A549 (cell line): ENCODE data around the gene B9D2. TPM values are rescaled to one million over a fixed set of nuclear protein-coding genes. Genes with fewer than 3 reads are reported as not detected.

Source experiments
- ATAC-seq, 2 experiments: fragments of 200-7000 bp in 1 of 2; fragments of >200 bp in 1 of 2; cut with Nextera tagmentation in 1 of 2; cut with Tn5 transposase in 1 of 2; 3 replicates each; pipeline versions ENCODE4 v1.8.0 to v1.9.1; 2018 to 2020; ENCODE audit warnings: mild to moderate bottlenecking in 1 of 2, moderate library complexity in 1 of 2
- CTCF ChIA-PET: fragments of 300-600 bp; sonication (Branson Sonifier 250); formaldehyde crosslinking; extraction: SDS; loops from one replicate; lab custom pipeline; 2021; ENCODE audit warnings: antibody characterized with exemption, inconsistent platforms; lab: Yijun Ruan, JAX
- POLR2A ChIA-PET: fragments of 350-600 bp; formaldehyde crosslinking; extraction: SDS; loops from one replicate; lab custom pipeline; 2021; ENCODE audit warnings: antibody characterized with exemption, inconsistent platforms; lab: Yijun Ruan, JAX
- DNase-seq, 2 experiments: peaks; one replicate each; pipeline versions ENCODE4 v3.0.0 to v3.0.0-alpha.2; 2011 to 2016; ENCODE audit warnings: low read depth in 1 of 2, low spot score in 1 of 2
- FAIRE-seq: peaks from 2 replicates; lab custom pipeline; 2011; peaks lifted over from hg19 to GRCh38; lab: Jason Lieb, UNC
- H3K27ac ChIP-seq, 2 experiments: fragments of >200 bp; sonication (Bioruptor Twin); formaldehyde crosslinking; 3 replicates each; pipeline ENCODE4 v1.5.1; 2016 to 2017
- H3K4me1 ChIP-seq: fragments of >200 bp; sonication (Bioruptor Twin); formaldehyde crosslinking; 3 replicates; pipeline ENCODE4 v1.6.1; 2016
- H3K4me2 ChIP-seq: fragments of >200 bp; sonication (Bioruptor Twin); formaldehyde crosslinking; 3 replicates; pipeline ENCODE4 v1.6.1; 2016
- H3K4me3 ChIP-seq: fragments of >200 bp; sonication (Bioruptor Twin); formaldehyde crosslinking; 3 replicates; pipeline ENCODE4 v1.5.1; 2016
- H3K9me3 ChIP-seq: fragments of >200 bp; sonication (Bioruptor Twin); formaldehyde crosslinking; 3 replicates; pipeline ENCODE4 v1.6.1; 2016
- BCL3 ChIP-seq: fragments of >200 bp; sonication (Bioruptor Twin); formaldehyde crosslinking; IDR thresholded peaks from 3 replicates; pipeline ENCODE4 v1.6.1; 2016
- BHLHE40 ChIP-seq: IDR thresholded peaks from 2 replicates; pipeline ENCODE4 v1.6.1; 2012; ENCODE audit warnings: low read depth, low read length, inconsistent platforms
- CBX2 ChIP-seq: fragments of 200-600 bp; sonication (generic); IDR thresholded peaks from 2 replicates; pipeline ENCODE4 v1.6.1; 2016; ENCODE audit warnings: low read depth, mild to moderate bottlenecking, borderline replicate concordance
- CBX8 ChIP-seq: fragments of 200-600 bp; sonication (generic); IDR thresholded peaks from 2 replicates; pipeline ENCODE4 v1.6.1; 2016
- CEBPB ChIP-seq, 2 experiments: fragments of >200 bp in 1 of 2; sonication (Bioruptor Twin) in 1 of 2; formaldehyde crosslinking in 1 of 2; IDR thresholded peaks; 2 replicates each; pipeline ENCODE4 v1.6.1; 2012 to 2016
- CTCF ChIP-seq: fragments of >200 bp; sonication (Bioruptor Twin); formaldehyde crosslinking; IDR thresholded peaks from 3 replicates; pipeline ENCODE4 v1.5.1; 2016
- EHF ChIP-seq: fragments of 250-450 bp; sonication (Bioruptor Pico); IDR thresholded peaks from 2 replicates; pipeline ENCODE4 v1.5.0; 2020; ENCODE audit warnings: mild to moderate bottlenecking
- ESRRA ChIP-seq: fragments of 150-350 bp; IDR thresholded peaks from 2 replicates; pipeline ENCODE4 v1.6.1; 2014; ENCODE audit warnings: mild to moderate bottlenecking, low read length, borderline replicate concordance
- FOSB ChIP-seq: fragments of 250-450 bp; sonication (Bioruptor Pico); IDR thresholded peaks from 2 replicates; pipeline ENCODE4 v1.5.0; 2020; ENCODE audit warnings: mild to moderate bottlenecking, moderate library complexity
- GATA3 ChIP-seq: IDR thresholded peaks from 2 replicates; pipeline ENCODE4 v1.6.1; 2012; ENCODE audit warnings: borderline replicate concordance
- HDAC2 ChIP-seq: fragments of 200-600 bp; sonication (generic); IDR thresholded peaks from 2 replicates; pipeline ENCODE4 v1.6.1; 2016
- HES2 ChIP-seq: fragments of >200 bp; sonication (Bioruptor Twin); formaldehyde crosslinking; IDR thresholded peaks from 2 replicates; pipeline ENCODE4 v1.6.1; 2016
- HMGXB4 ChIP-seq: fragments of 250-450 bp; sonication (Bioruptor Pico); IDR thresholded peaks from 2 replicates; pipeline ENCODE4 v1.5.0; 2021; ENCODE audit warnings: mild to moderate bottlenecking, moderate library complexity, borderline replicate concordance
- HOXA7 ChIP-seq: fragments of 250-450 bp; sonication (Bioruptor Pico); IDR thresholded peaks from 2 replicates; pipeline ENCODE4 v1.5.0; 2020; ENCODE audit warnings: mild to moderate bottlenecking, moderate library complexity
- HOXB5 ChIP-seq: fragments of 250-450 bp; sonication (Bioruptor Pico); IDR thresholded peaks from 2 replicates; pipeline ENCODE4 v1.5.0; 2020; ENCODE audit warnings: mild to moderate bottlenecking, moderate library complexity
- KDM1A ChIP-seq: fragments of 200-600 bp; sonication (generic); IDR thresholded peaks from 2 replicates; pipeline ENCODE4 v1.6.1; 2016; ENCODE audit warnings: low read depth, mild to moderate bottlenecking
- MAFK ChIP-seq: fragments of 450-650 bp; IDR thresholded peaks from 2 replicates; pipeline ENCODE4 v1.6.1; 2014; ENCODE audit not compliant: partially characterized antibody
- MAX ChIP-seq: IDR thresholded peaks from 2 replicates; pipeline ENCODE4 v1.6.1; 2012
- NR3C1 ChIP-seq: fragments of >200 bp; sonication (Bioruptor Twin); formaldehyde crosslinking; IDR thresholded peaks from 3 replicates; pipeline ENCODE4 v1.6.1; 2017
- PHF8 ChIP-seq: fragments of 200-600 bp; sonication (generic); IDR thresholded peaks from 2 replicates; pipeline ENCODE4 v1.6.1; 2016; ENCODE audit warnings: low read depth, mild to moderate bottlenecking, antibody characterized with exemption, moderate library complexity, borderline replicate concordance
- POLR2A ChIP-seq: IDR thresholded peaks from 2 replicates; pipeline ENCODE4 v1.6.1; 2012; ENCODE audit warnings: mild to moderate bottlenecking, low read length
- POLR2AphosphoS2 ChIP-seq: conservative IDR thresholded peaks from 2 replicates; pipeline ENCODE4 v1.6.1; 2012; ENCODE audit warnings: low read length, improper control_type of control experiment, inconsistent platforms
- RARB ChIP-seq: fragments of 250-450 bp; sonication (Bioruptor Pico); IDR thresholded peaks from 2 replicates; pipeline ENCODE4 v1.8.0; 2021; ENCODE audit warnings: mild to moderate bottlenecking, moderate library complexity
- RCOR1 ChIP-seq: fragments of 150-350 bp; IDR thresholded peaks from 2 replicates; pipeline ENCODE4 v1.6.1; 2014; ENCODE audit warnings: antibody characterized with exemption, low read length, low read depth
- TFCP2L1 ChIP-seq: fragments of 250-450 bp; sonication (Bioruptor Pico); IDR thresholded peaks from 2 replicates; pipeline ENCODE4 v1.5.0; 2021; ENCODE audit warnings: mild to moderate bottlenecking
- TP53 ChIP-seq: fragments of 250-450 bp; sonication (Bioruptor Pico); IDR thresholded peaks from 2 replicates; pipeline ENCODE4 v1.5.0; 2021; ENCODE audit warnings: mild to moderate bottlenecking, moderate library complexity
- USF2 ChIP-seq: fragments of 450-650 bp; IDR thresholded peaks from 2 replicates; pipeline ENCODE4 v1.6.1; 2014; ENCODE audit warnings: antibody characterized with exemption
- ZFP36 ChIP-seq: fragments of 450-650 bp; IDR thresholded peaks from 2 replicates; pipeline ENCODE4 v1.6.1; 2014; ENCODE audit warnings: borderline replicate concordance; ENCODE audit not compliant: partially characterized antibody
- ZNF302 ChIP-seq: fragments of 250-450 bp; sonication (Bioruptor Pico); IDR thresholded peaks from 2 replicates; pipeline ENCODE4 v1.9.0; 2021; ENCODE audit warnings: inconsistent platforms, mild to moderate bottlenecking, moderate library complexity
- WGBS: methylation state at CpG from one replicate; pipeline ENCODE4 v1.1.6; 2017; ENCODE audit errors: missing lambda C conversion rate; 5-methylcytosine and 5-hydroxymethylcytosine counted together
- polyA plus RNA-seq, 4 experiments: library from polyadenylated mRNA; depleted of rRNA in 3 of 4; stranded (reverse); fragments of >200 nt; fragmentation: RNase III in 1 of 4; extraction: RNeasy Plus Mini Kit Qiagen cat#74134 plus additional on column Dnase treatment in 1 of 4; gene quantifications; 2 replicates in 3 of 4; 3 replicates in 1 of 4; pipeline ENCODE4 v1.2.3, GENCODE V29; 2011 to 2017

The B9D2 gene
- polyA plus RNA-seq, 2 of the 4 experiments (the other 2 are of a cell fraction): 19.6 to 22.5 TPM

GRCh38 chr19:41311613-41312012 is 52.3 kb downstream of the B9D2 start (continued):
- TF ChIP-seq CBX2: no peak
- TF ChIP-seq POLR2A: no peak
- no peak for TF ChIP-seq FOSB

- Histone ChIP-seq H3K9me3 (no peaks in the 10 kb centered on the region), H3K4me2 (peak overlapping the region; percentile 89), H3K27ac (peak overlapping the region; percentile 91 to 92), H3K4me1 (peaks cover 24% of the 10 kb centered on the region), H3K4me3 (peak overlapping the region; percentile 57)
- TF ChIP-seq TFCP2L1 (CRISPR knock-in tag): no peak
- no peak for TF ChIP-seq HMGXB4 (CRISPR knock-in tag)
- no peak for TF ChIP-seq HDAC2
- no peak for TF ChIP-seq POLR2A
- TF ChIP-seq HOXA7 (CRISPR knock-in tag): 0 out of 2 replicates have a peak, but pooled peaks have one; percentile 20
- no peak for TF ChIP-seq KDM1A
- no peak for TF ChIP-seq CTCF
- TF ChIP-seq HOXB5 (CRISPR knock-in tag): no peak
- WGBS: 52% methylated on average over 5 of the region's 5 CpGs
- no peak for ATAC-seq
- FAIRE-seq: no peak
- ChIA-PET CTCF (interaction anchor here (1.1 to 19.5 kb wide), 7 partner anchors 9 to 259 kb away, joined by 4 to 598 read pairs (median 23); partner anchors contain the start of gene TGFB1), POLR2A (interaction anchor here (0.9 to 1.8 kb wide), 5 partner anchors 8 to 107 kb away, joined by 3 to 11 read pairs (median 5); partner anchors contain the start of gene HNRNPUL1)
- DNase-seq: no peak
Measured at GRCh38 chr19:41311072-41311471, 52.9 kb downstream of the B9D2 start.

GRCh38 chr19:41310033-41310831 is 53.7 kb downstream of the B9D2 start, which contains the start of gene CCDC97:
Gene CCDC97 (plus strand): TSS chr19:41310172. CDS start chr19:41310311, 139 bp downstream.
- peak within 1 kb of the TSS; percentile 89 for H3K4me2 ChIP-seq
- ATAC-seq: peak; percentile 60 to 78
- WGBS: under 1% methylated on average over 47 of the region's 47 CpGs
- ChIA-PET POLR2A (interaction anchor here (0.6 to 1.8 kb wide), 12 partner anchors 9 to 1074 kb away, joined by 3 to 11 read pairs (median 5); partner anchors contain the start of genes AXL, HNRNPUL1 and TGFB1), CTCF (interaction anchor here (1.0 to 19.5 kb wide), 14 partner anchors 10 to 260 kb away, joined by 3 to 598 read pairs (median 14); partner anchors contain the start of genes AXL, B9D2 and TGFB1)
- no peaks in the 10 kb centered on the region for H3K9me3 ChIP-seq
- H3K4me1 ChIP-seq: peaks cover 24% of the 10 kb centered on the region
- FAIRE-seq: peak; percentile 95
- peak; percentile 94 to 99 for DNase-seq
- H3K27ac ChIP-seq: peak within 1 kb of the TSS; percentile 91 to 92
- peak within 1 kb of the TSS; percentile 57 for H3K4me3 ChIP-seq
- TF ChIP-seq TP53 (CRISPR knock-in tag): peak; percentile 87; the same call in 1 of the 2 replicates
- TF ChIP-seq HES2: no peak
- peak; percentile 97 for TF ChIP-seq MAX
- TF ChIP-seq GATA3: peak; percentile 54
- TF ChIP-seq ZFP36: no peak
- peak; percentile 87 for TF ChIP-seq EHF
- no peak for TF ChIP-seq CBX2
- TF ChIP-seq NR3C1: no peak
- peak; percentile 79 for TF ChIP-seq USF2
- TF ChIP-seq KDM1A: no peak
- TF ChIP-seq PHF8: peak; percentile 94
- TF ChIP-seq MAFK: no peak
- TF ChIP-seq BHLHE40: no peak
- TF ChIP-seq RCOR1: no peak
- peak; percentile 97 for TF ChIP-seq POLR2AphosphoS2
- TF ChIP-seq RARB: peak; percentile 87
- peak; percentile 97 for TF ChIP-seq BCL3
- no peak for TF ChIP-seq ESRRA
- no peak for TF ChIP-seq CBX8
- no peak for TF ChIP-seq ZNF302 (CRISPR knock-in tag)
- peak in 1 of 2 experiments; percentile 53; a peak in 3 of 4 replicates for TF ChIP-seq CEBPB (IDR thresholded peaks at IDR 0.05)
